ENCODE measurements around the gene LRSAM1. TPM values are rescaled to one million over a fixed set of nuclear protein-coding genes. Genes with fewer than 3 reads are reported as not detected.

Gene LRSAM1
- total and polyA plus RNA-seq, 7 experiments from 2014 or later, result 4.0 to 23.3 (median 17.6) TPM

DNA sequence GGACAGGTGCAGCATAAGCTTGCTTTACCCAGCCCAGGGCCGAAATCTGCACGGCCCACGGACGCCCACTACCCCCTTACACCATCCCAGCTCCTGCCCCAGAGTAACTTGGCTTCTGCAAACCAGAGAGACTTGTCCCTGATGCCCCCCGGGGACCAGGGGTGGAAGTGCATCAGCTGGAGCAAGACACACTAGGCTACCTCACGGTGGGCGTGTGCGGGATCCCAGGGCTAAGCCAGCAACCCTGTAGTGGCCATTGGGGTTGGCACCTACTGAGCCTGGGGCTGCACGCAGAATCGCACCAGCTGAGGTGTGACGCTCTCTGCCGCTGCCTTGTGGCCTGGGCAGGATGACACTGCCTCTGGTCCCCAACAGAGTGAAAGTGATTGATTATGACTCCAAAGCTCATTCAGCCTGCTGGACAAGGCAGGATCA lies 33.3 kb upstream of the LRSAM1 start:
- CTCF ChIA-PET, result interaction anchor here (0.8 kb wide), 1 partner anchor 203 kb away, joined by 3 read pairs; no protein-coding TSS in a partner anchor
- H3K27ac ChIP-seq (ENCODE audit: low read depth, low read length), result no peak overlapping the region
- peaks cover 0 to 6% of the 10 kb centered on the region in 2 donors for H3K4me1 ChIP-seq (ENCODE audit: control insufficient read depth in 2 of 2, insufficient read depth in 2 of 2, low read length in 2 of 2)
- Mint-ChIP-seq H3K4me1 (peaks cover 4 to 20% (median 7%) of the 10 kb centered on the region in 7 donors), H3K27ac (no peak overlapping the region), H3K4me3 (peak overlapping the region in 2 of 10 donors; percentile 21 to 61), H3K36me3 (no peaks in the 10 kb centered on the region), H3K27me3 (peaks cover 22 to 31% (median 26%) of the 10 kb centered on the region in 5 donors), H3K9me3 (no peaks in the 10 kb centered on the region)
- peak in 6 of 9 donors; percentile 21 to 47 (median 40) for DNase-seq
- peak; percentile 72 for ATAC-seq
- no peaks in the 10 kb centered on the region for H3K36me3 ChIP-seq (ENCODE audit: control insufficient read depth in 2 of 3, insufficient read depth in 3 of 3, low read length in 3 of 3)
- intact Hi-C loops (cut with micrococcal nuclease), result loop anchor here in 1 of 2 donors (1.0 kb wide), 1 partner anchor 204 kb away; no protein-coding TSS in a partner anchor
- no peaks in the 10 kb centered on the region for H3K9me3 ChIP-seq (ENCODE audit: control insufficient read depth in 2 of 3, low read length in 3 of 3)
- H3K4me3 ChIP-seq (ENCODE audit: low read length), result no peak overlapping the region
- no peaks in the 10 kb centered on the region for H3K27me3 ChIP-seq (ENCODE audit: control insufficient read depth in 2 of 2, insufficient read depth in 2 of 2, low read length in 2 of 2)
- POLR2A ChIA-PET, result interaction anchor here (1.0 kb wide), 1 partner anchor 37 kb away, joined by 3 read pairs; no protein-coding TSS in a partner anchor

DNA sequence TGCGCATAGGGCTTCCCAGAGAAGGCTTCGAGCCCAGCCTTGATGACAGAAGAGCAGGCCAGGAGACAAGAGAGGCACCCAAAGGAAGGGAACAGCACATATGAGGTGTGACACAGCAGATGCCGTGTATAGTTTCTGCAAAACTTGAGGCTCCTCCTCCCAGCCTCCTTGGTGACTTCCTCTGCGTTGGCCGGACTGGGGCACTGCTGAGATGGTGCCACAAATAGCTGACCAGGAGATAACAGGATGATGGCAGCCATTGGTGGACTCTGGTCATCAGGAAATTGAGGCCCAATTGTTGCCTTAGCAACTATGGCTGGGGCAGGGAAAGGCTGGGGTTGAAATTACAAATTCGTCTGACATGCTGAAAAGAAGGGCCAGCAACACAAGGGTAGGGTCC lies 32.0 kb upstream of the LRSAM1 start:
- Histone ChIP-seq H3K27ac (ENCODE audit: low read depth, low read length) (no peak overlapping the region), H3K4me3 (ENCODE audit: low read length) (no peak overlapping the region), H3K4me1 (ENCODE audit: control insufficient read depth in 2 of 2, insufficient read depth in 2 of 2, low read length in 2 of 2) (peaks cover 0 to 12% of the 10 kb centered on the region in 2 donors), H3K36me3 (ENCODE audit: control insufficient read depth in 2 of 3, insufficient read depth in 3 of 3, low read length in 3 of 3) (peaks cover 0 to 1% (median 0%) of the 10 kb centered on the region in 3 experiments), H3K9me3 (ENCODE audit: control insufficient read depth in 2 of 3, low read length in 3 of 3) (no peaks in the 10 kb centered on the region), H3K27me3 (ENCODE audit: control insufficient read depth in 2 of 2, insufficient read depth in 2 of 2, low read length in 2 of 2) (no peaks in the 10 kb centered on the region)
- DNase-seq (no peak), ATAC-seq (no peak)
- Mint-ChIP-seq H3K9me3 (no peaks in the 10 kb centered on the region), H3K4me3 (no peak overlapping the region), H3K27me3 (peaks cover 15 to 21% (median 18%) of the 10 kb centered on the region in 5 donors), H3K27ac (no peak overlapping the region), H3K4me1 (peaks cover 12 to 31% (median 18%) of the 10 kb centered on the region in 7 donors), H3K36me3 (no peaks in the 10 kb centered on the region)
- CTCF ChIA-PET, result no interaction called here
- POLR2A ChIA-PET, result no interaction called here
- intact Hi-C loops (cut with micrococcal nuclease), result no loop called here

DNA sequence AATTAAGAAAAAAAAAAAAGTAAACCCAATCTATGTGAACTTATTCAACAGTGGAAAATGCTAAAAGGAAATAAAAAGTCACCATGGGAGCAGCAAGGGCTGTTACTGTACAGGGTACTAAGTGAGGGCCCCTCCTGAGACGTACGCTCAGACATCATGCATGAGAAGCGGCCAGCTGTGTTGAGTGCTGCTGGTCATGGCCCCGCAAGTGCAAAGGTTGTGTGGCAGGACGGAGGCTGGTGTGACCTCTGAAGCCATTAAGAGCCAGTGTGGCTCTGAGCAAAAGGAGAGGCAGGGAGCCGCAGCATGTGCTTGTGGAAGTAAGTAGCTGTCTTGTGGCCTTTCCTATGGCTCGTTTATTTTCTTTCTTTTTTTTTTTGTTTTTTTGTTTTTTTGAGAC lies 30.3 kb upstream of the LRSAM1 start:
- H3K9me3 Mint-ChIP-seq, result no peaks in the 10 kb centered on the region
- intact Hi-C loops (cut with micrococcal nuclease), result no loop called here
- ATAC-seq (no peak), DNase-seq (no peak)
- no peak overlapping the region for H3K27ac Mint-ChIP-seq
- no peak overlapping the region for H3K4me3 Mint-ChIP-seq
- H3K4me1 Mint-ChIP-seq, result peaks cover 27 to 40% (median 33%) of the 10 kb centered on the region in 7 donors
- Histone ChIP-seq H3K36me3 (ENCODE audit: control insufficient read depth in 2 of 3, insufficient read depth in 3 of 3, low read length in 3 of 3) (peaks cover 0 to 4% (median 0%) of the 10 kb centered on the region in 3 experiments), H3K27ac (ENCODE audit: low read depth, low read length) (no peak overlapping the region), H3K4me1 (ENCODE audit: control insufficient read depth in 2 of 2, insufficient read depth in 2 of 2, low read length in 2 of 2) (peaks cover 7 to 25% of the 10 kb centered on the region in 2 donors), H3K27me3 (ENCODE audit: control insufficient read depth in 2 of 2, insufficient read depth in 2 of 2, low read length in 2 of 2) (no peaks in the 10 kb centered on the region), H3K9me3 (ENCODE audit: control insufficient read depth in 2 of 3, low read length in 3 of 3) (no peaks in the 10 kb centered on the region), H3K4me3 (ENCODE audit: low read length) (no peak overlapping the region)
- POLR2A ChIA-PET, result interaction anchor here (0.6 kb wide), 1 partner anchor 890 kb away, joined by 5 read pairs; no protein-coding TSS in a partner anchor
- CTCF ChIA-PET, result interaction anchor here (0.7 kb wide), 1 partner anchor 30 kb away, joined by 3 read pairs; the partner anchor contains the start of gene RPL12
- H3K27me3 Mint-ChIP-seq, result peaks cover 4 to 5% (median 4%) of the 10 kb centered on the region in 5 donors
- H3K36me3 Mint-ChIP-seq, result no peaks in the 10 kb centered on the region

DNA sequence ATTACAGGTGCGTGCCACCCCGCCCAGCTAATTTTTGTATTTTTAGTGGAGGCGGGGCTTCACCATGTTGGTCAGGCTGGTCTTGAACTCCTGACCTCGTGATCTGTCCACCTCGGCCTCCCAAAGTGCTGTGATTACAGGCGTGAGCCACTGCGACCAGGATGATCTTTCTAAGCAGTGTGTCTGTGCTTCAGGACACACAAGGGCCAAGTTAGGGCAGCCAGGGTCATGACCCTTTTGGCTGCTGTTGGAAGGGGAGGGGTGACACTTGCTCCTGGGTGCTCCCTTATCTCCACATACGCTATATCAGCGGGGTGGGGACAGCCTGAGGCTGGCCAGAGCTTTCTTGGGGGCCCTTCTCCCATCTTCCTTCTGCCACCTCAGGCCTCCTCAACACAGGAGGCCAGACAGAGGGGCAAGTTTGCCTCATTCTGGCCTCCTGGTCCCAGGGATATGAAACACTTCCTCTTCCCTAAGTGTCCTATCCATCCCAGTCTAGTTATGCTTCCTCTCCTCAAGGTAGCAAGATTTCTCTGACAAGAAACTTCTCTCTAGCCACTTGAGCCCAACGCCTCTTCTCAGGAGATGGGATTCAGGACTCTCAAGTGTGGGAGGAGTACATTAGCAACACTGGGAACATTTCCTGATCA lies 29.1 kb upstream of the LRSAM1 start:
- Mint-ChIP-seq H3K9me3 (no peaks in the 10 kb centered on the region), H3K27me3 (no peaks in the 10 kb centered on the region), H3K36me3 (peaks cover 0 to 6% (median 5%) of the 10 kb centered on the region in 5 donors), H3K4me1 (peaks cover 32 to 50% (median 40%) of the 10 kb centered on the region in 7 donors), H3K4me3 (peak overlapping the region in 2 of 10 donors; percentile 93 to 98), H3K27ac (no peak overlapping the region)
- H3K27me3 ChIP-seq (ENCODE audit: control insufficient read depth in 2 of 2, insufficient read depth in 2 of 2, low read length in 2 of 2), result no peaks in the 10 kb centered on the region
- ChIA-PET CTCF (interaction anchor here (0.7 kb wide), 1 partner anchor 236 kb away, joined by 3 read pairs; no protein-coding TSS in a partner anchor), POLR2A (interaction anchor here (3.0 kb wide), 1 partner anchor 28 kb away, joined by 28 read pairs; the partner anchor contains the start of genes LRSAM1 and RPL12)
- intact Hi-C loops (cut with micrococcal nuclease), result no loop called here
- peaks cover 12 to 27% of the 10 kb centered on the region in 2 donors for H3K4me1 ChIP-seq (ENCODE audit: control insufficient read depth in 2 of 2, insufficient read depth in 2 of 2, low read length in 2 of 2)
- H3K27ac ChIP-seq (ENCODE audit: low read depth, low read length), result no peak overlapping the region
- peaks cover 0 to 4% (median 0%) of the 10 kb centered on the region in 3 experiments for H3K36me3 ChIP-seq (ENCODE audit: control insufficient read depth in 2 of 3, insufficient read depth in 3 of 3, low read length in 3 of 3)
- no peak for DNase-seq
- no peak for ATAC-seq
- no peak overlapping the region for H3K4me3 ChIP-seq (ENCODE audit: low read length)
- no peaks in the 10 kb centered on the region for H3K9me3 ChIP-seq (ENCODE audit: control insufficient read depth in 2 of 3, low read length in 3 of 3)

DNA sequence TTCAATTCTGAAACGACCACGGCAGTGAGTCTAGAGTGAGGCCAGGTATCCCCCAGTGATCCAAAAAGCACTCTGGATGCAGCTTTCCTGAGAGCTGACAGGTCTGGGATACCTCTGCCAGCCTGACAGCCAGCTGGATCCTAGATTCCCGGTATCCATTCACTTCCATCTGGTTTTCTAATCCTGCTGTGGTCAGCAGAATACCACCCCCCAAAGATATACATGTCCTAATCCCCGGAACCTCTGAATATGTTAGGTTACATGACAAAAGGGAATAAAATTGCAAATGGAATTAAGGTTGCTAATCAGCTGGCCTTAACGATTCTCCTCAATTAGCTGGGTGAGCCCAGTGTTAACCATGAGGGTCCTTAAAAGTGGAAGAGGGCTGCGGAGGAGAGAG lies 28.5 kb upstream of the LRSAM1 start:
- Histone ChIP-seq H3K9me3 (ENCODE audit: control insufficient read depth in 2 of 3, low read length in 3 of 3) (no peaks in the 10 kb centered on the region), H3K27ac (ENCODE audit: low read depth, low read length) (no peak overlapping the region), H3K4me1 (ENCODE audit: control insufficient read depth in 2 of 2, insufficient read depth in 2 of 2, low read length in 2 of 2) (peaks cover 12 to 27% of the 10 kb centered on the region in 2 donors), H3K4me3 (ENCODE audit: low read length) (no peak overlapping the region), H3K27me3 (ENCODE audit: control insufficient read depth in 2 of 2, insufficient read depth in 2 of 2, low read length in 2 of 2) (no peaks in the 10 kb centered on the region), H3K36me3 (ENCODE audit: control insufficient read depth in 2 of 3, insufficient read depth in 3 of 3, low read length in 3 of 3) (peaks cover 0 to 4% (median 0%) of the 10 kb centered on the region in 3 experiments)
- Mint-ChIP-seq H3K9me3 (no peaks in the 10 kb centered on the region), H3K27me3 (no peaks in the 10 kb centered on the region), H3K27ac (peak overlapping the region in 1 of 9 donors; percentile 95), H3K4me1 (peaks cover 37 to 50% (median 43%) of the 10 kb centered on the region in 7 donors), H3K4me3 (peak overlapping the region; percentile 7 to 99 (median 98)), H3K36me3 (peaks cover 0 to 7% (median 5%) of the 10 kb centered on the region in 5 donors)
- DNase-seq (no peak), ATAC-seq (no peak)
- ChIA-PET POLR2A (interaction anchor here (1.3 to 3.0 kb wide), 2 partner anchors 26 to 28 kb away, joined by 3 to 28 read pairs; partner anchors contain the start of genes LRSAM1 and RPL12), CTCF (no interaction called here)
- intact Hi-C loops (cut with micrococcal nuclease), result no loop called here

DNA sequence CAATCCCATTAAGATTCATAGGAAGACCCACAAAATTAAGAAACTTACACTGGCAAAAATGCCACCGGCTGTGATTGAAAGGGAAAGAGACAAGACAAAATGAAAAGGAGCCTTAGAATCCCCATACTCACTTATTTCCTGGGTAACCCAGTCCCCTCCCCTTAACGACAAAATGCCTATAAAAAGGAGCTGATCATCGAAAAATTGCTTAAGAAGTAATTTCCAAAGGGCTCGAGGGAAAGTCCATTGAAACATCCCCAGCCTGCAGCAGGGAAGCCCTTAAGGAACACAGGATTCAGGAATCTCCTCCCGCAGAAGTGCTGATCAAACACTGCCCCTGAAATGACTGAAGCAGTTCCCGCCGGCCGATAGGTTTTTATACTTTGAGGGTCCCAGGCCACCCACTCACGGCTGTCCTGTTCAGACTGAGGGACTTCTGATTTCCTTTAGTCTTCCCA lies 27.8 kb upstream of the LRSAM1 start:
- H3K9me3 ChIP-seq (ENCODE audit: control insufficient read depth in 2 of 3, low read length in 3 of 3), result no peaks in the 10 kb centered on the region
- Mint-ChIP-seq H3K4me3 (peak overlapping the region; percentile 93 to 99 (median 98)), H3K27ac (peak overlapping the region; percentile 91 to 96 (median 94)), H3K36me3 (peaks cover 0 to 10% (median 5%) of the 10 kb centered on the region in 5 donors), H3K9me3 (no peaks in the 10 kb centered on the region), H3K4me1 (peaks cover 39 to 54% (median 50%) of the 10 kb centered on the region in 7 donors), H3K27me3 (no peaks in the 10 kb centered on the region)
- CTCF ChIA-PET, result interaction anchor here (1.1 to 1.3 kb wide), 2 partner anchors 8 to 210 kb away, joined by 3 to 6 read pairs; no protein-coding TSS in a partner anchor
- POLR2A ChIA-PET, result interaction anchor here (0.8 to 3.0 kb wide), 4 partner anchors 21 to 35 kb away, joined by 3 to 28 read pairs (median 4); partner anchors contain the start of genes LRSAM1 and RPL12
- H3K27me3 ChIP-seq (ENCODE audit: control insufficient read depth in 2 of 2, insufficient read depth in 2 of 2, low read length in 2 of 2), result no peaks in the 10 kb centered on the region
- peaks cover 12 to 27% of the 10 kb centered on the region in 2 donors for H3K4me1 ChIP-seq (ENCODE audit: control insufficient read depth in 2 of 2, insufficient read depth in 2 of 2, low read length in 2 of 2)
- DNase-seq (no peak), ATAC-seq (no peak)
- peak overlapping the region; percentile 96 for H3K4me3 ChIP-seq (ENCODE audit: low read length)
- H3K27ac ChIP-seq (ENCODE audit: low read depth, low read length), result peak overlapping the region; percentile 83
- peaks cover 0 to 6% (median 0%) of the 10 kb centered on the region in 3 experiments for H3K36me3 ChIP-seq (ENCODE audit: control insufficient read depth in 2 of 3, insufficient read depth in 3 of 3, low read length in 3 of 3)
- intact Hi-C loops (cut with micrococcal nuclease), result no loop called here

Data from naive thymus-derived CD4-positive, alpha-beta T cell (primary cell).